Activated effector memory CD4-positive, alpha-beta T cell treated with Interleukin-2 at 50 U/mL for 16 hours (primary cell): ENCODE measurements around the gene YWHAH.

Source experiments
- DNase-seq: peaks from one replicate; pipeline ENCODE4 v3.0.0-alpha.2; 2020

Gene YWHAH

GRCh38 chr22:31983911-31984656 lies 39.7 kb downstream of the YWHAH start:
- no peak for DNase-seq

- no peak for DNase-seq
Measured at GRCh38 chr22:31987218-31987617, 42.9 kb downstream of the YWHAH start.

DNA sequence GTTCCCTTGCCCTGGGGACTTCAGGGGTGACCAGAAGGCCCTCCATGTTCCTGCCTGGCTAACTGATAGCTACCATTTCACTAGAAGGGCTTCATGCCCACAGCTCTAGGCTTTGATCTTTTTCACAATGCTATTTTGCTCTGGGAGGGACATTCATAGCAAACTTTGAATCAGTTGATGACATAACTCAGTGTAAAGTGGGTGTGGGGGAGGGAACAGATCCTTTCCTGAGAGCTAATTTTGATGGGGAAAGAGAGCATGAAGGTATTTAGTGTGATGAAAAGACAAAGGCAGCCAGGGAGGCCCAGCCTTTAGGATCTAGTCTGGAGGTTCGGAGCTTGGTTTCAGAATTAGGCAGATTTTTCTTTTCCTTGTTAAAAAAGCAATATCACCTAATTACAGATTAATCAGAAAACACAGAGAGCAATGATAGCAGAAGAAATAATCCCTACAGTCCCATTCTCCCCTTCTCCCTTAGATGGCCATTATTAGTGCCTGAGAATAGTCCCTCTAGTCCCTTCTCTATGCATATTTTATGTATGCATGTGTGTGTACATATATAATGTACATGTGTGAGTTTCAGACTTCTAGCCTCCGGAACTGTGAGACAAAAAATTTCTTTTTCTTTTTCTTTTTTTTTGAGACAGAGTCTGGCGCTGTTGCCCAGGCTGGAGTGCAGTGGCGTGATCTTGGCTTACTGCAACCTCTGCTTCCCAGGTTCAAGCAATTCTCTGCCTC lies 46.9 kb downstream of the YWHAH start:
- DNase-seq, result no peak

DNA sequence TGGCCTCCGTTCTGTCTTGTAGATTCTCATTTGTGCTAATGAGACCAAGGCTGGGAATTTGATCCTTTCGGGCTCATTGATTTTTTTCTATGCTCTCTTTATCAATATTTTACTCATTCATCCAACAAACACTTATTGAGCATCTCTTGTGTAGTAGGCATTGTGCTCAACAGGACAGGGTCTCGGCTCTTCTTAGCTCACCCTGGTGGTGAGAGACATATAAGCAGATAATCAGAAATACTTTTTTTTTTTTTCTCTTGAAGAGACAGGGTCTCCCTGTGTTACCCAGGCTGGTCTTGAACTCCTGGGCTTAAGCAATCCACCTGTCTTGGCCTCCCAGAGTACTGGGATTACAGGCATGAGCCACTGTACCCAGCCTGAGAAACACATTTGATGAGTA lies 50.7 kb downstream of the YWHAH start:
- no peak for DNase-seq

DNA sequence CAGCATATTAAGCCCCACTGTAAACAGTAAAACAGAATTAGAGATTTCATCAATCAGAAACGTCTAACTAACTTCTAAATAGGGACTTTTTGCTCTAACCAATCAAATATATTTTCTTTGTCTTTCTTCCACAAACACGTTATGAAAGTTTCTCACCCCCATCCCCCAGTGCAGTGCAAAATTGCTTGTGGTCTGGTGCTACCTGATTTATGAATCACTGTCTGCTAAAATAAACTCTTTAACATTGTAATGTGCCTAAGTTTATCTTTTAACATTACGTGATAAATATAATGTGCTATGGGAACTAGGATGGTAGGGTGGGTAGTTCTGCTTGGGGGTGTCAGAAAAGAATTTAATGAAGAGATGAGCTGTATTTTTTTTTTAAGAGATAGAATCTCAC lies 51.5 kb downstream of the YWHAH start:
- no peak for DNase-seq

GRCh38 chr22:31998784-31999385 lies 54.5 kb downstream of the YWHAH start:
- DNase-seq, result no peak

DNA sequence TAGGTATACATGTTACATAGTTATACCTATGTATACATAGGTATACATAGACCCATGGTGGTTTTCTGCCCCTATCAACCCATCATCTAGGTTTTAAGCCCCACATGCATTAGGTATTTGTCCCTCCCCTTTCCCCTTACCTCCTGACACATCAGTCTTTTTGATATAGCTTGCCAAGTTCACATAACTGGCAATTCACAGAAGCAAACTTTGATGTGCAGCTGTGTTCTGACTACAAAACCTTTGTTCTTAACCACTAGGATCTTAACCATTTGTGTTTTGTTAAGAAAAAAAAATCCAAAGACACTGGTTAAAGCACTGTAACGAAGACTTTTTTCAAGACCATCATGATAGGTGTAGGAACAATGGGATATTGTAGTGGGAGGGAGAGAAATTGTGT lies 55.8 kb downstream of the YWHAH start:
- DNase-seq, result no peak

DNA sequence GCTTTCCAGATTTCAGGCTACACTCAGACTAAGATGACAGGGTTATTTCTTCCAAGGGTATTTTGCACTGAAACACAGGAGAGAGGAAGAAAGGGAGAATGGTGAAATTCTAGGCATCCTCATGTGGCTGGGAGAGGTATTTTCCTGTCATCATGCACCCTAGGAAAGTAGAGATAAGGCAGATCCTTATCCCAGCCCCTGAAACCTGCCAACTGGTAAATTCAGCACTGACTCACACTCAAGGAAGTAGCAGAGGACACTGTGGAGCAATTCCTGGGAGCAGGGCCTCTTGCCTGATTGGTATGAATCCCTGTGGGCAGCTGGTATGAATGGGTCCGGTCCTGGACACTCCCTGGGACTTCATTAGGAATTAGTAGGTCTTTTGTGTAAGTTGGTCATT lies 61.1 kb downstream of the YWHAH start:
- DNase-seq, result no peak
